Activated CD8-positive, alpha-beta memory T cell treated with anti-CD3 and anti-CD28 coated beads for 48 hours (primary cell): ENCODE results near the gene TAS1R1.

Experiments used
- DNase-seq, 3 experiments: peaks; one replicate each; pipeline ENCODE4 v3.0.0-alpha.2; 2020; ENCODE audit warnings: low read depth in 2 of 3, low spot score in 2 of 3

Gene TAS1R1

GRCh38 chr1:6602669-6603237, 47.6 kb downstream of the TAS1R1 start, which contains the start of gene KLHL21:
TSS of gene KLHL21 (minus strand) at chr1:6602869. CDS start at chr1:6602817, 52 bp downstream.
- peak; percentile 66 to 87 (median 81) for DNase-seq

GRCh38 chr1:6603238-6603914, 48.3 kb downstream of the TAS1R1 start:
- peak in 1 of 3 experiments; percentile 44 for DNase-seq

GRCh38 chr1:6603915-6604558, 48.9 kb downstream of the TAS1R1 start:
- no peak for DNase-seq

- DNase-seq: no peak
Observed at GRCh38 chr1:6612641-6613360, 57.7 kb downstream of the TAS1R1 start.

- peak; percentile 96 to 99 (median 98) for DNase-seq
Observed at GRCh38 chr1:6613361-6614018, 58.4 kb downstream of the TAS1R1 start, which contains the start of gene PHF13. TSS of gene PHF13 (plus strand) at chr1:6613731. CDS start at chr1:6614067, 336 bp downstream.

- DNase-seq: peak in 1 of 3 experiments; percentile 23
Observed at GRCh38 chr1:6614019-6614928, 59.2 kb downstream of the TAS1R1 start.

GRCh38 chr1:6614929-6615785, 60.0 kb downstream of the TAS1R1 start:
- DNase-seq: no peak

GRCh38 chr1:6619045-6619444, 63.9 kb downstream of the TAS1R1 start:
- DNase-seq: no peak

- DNase-seq: no peak
Observed at GRCh38 chr1:6621429-6622391, 66.6 kb downstream of the TAS1R1 start.

- DNase-seq: no peak
Observed at GRCh38 chr1:6622396-6623152, 67.5 kb downstream of the TAS1R1 start.

GRCh38 chr1:6623269-6623965, 68.3 kb downstream of the TAS1R1 start:
- no peak for DNase-seq

GRCh38 chr1:6624710-6625583, 69.8 kb downstream of the TAS1R1 start, which contains the start of gene THAP3:
TSS of gene THAP3 (plus strand) at chr1:6624868. CDS start at chr1:6625219, 351 bp downstream.
- DNase-seq: peak; percentile 70 to 89 (median 86)

GRCh38 chr1:6625584-6626149, 70.6 kb downstream of the TAS1R1 start:
- DNase-seq: no peak

- DNase-seq: no peak
Observed at GRCh38 chr1:6627031-6627430, 71.9 kb downstream of the TAS1R1 start.
